ENCODE results near the gene ELAVL1. TPM values are rescaled to one million over a fixed set of nuclear protein-coding genes. Genes with fewer than 3 reads are reported as not detected.

The ELAVL1 gene
- total RNA-seq, 1 experiment from 2014 or later, result 58.1 TPM

DNA sequence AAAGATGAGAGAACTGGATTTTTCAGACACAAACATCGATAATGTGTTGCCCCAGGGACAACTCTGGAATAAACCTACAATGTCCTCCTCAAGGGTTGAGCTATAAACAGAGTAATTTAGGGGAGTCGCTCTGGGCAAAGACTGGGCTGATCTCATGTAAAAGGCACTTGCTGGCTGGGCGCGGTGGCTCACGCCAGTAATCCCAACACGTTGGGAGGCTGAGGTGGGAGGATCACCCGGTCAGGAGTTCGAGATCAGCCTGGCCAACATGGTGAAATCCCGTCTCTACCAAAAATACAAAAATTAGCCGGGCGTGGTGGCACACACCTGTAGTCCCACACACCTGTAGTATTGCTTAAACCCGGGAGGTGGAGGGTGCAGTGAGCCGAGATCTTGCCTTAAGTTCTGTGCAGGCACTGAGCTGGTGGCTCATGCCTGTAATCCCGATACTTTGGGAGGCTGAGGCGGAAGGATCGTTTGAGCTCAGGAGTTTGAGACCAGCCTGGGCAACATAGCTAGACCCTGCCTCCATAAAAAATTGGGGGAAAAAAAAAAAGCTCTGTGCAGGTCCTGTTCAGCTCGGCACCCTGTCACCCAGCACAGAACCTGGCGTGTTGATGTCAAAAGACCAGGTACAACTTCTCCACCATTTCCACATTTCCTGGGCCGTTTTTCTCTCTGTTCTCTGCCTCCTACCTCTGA is 63.4 kb downstream of the ELAVL1 start:
- peaks cover 11% of the 10 kb centered on the region for H3K4me1 Mint-ChIP-seq (ENCODE audit: insufficient read depth, unreplicated experiment)
- CTCF ChIA-PET, result interaction anchor here (0.7 to 4.3 kb wide), 2 partner anchors 60 to 111 kb away, joined by 4 to 47 read pairs; no protein-coding TSS in a partner anchor
- intact Hi-C loops (cut with micrococcal nuclease), result loop anchor here (5.0 kb wide), 2 partner anchors 45 to 215 kb away; no protein-coding TSS in a partner anchor
- H3K27ac Mint-ChIP-seq (ENCODE audit: low read depth, unreplicated experiment), result peak overlapping the region; percentile 97
- TF ChIP-seq, protein P1, sequence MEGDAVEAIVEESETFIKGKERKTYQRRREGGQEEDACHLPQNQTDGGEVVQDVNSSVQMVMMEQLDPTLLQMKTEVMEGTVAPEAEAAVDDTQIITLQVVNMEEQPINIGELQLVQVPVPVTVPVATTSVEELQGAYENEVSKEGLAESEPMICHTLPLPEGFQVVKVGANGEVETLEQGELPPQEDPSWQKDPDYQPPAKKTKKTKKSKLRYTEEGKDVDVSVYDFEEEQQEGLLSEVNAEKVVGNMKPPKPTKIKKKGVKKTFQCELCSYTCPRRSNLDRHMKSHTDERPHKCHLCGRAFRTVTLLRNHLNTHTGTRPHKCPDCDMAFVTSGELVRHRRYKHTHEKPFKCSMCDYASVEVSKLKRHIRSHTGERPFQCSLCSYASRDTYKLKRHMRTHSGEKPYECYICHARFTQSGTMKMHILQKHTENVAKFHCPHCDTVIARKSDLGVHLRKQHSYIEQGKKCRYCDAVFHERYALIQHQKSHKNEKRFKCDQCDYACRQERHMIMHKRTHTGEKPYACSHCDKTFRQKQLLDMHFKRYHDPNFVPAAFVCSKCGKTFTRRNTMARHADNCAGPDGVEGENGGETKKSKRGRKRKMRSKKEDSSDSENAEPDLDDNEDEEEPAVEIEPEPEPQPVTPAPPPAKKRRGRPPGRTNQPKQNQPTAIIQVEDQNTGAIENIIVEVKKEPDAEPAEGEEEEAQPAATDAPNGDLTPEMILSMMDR (IDR thresholded peaks at IDR 0.05; ENCODE audit: unreplicated experiment), result no peak
- H3K36me3 Mint-ChIP-seq (ENCODE audit: insufficient read depth, unreplicated experiment), result peaks cover 51% of the 10 kb centered on the region
- H3K9me3 Mint-ChIP-seq (ENCODE audit: unreplicated experiment), result no peaks in the 10 kb centered on the region
- DNase-seq (ENCODE audit: unreplicated experiment), result no peak
- H3K4me3 Mint-ChIP-seq (ENCODE audit: unreplicated experiment), result peak overlapping the region; percentile 94
- POLR2A ChIA-PET, result interaction anchor here (0.5 to 4.9 kb wide), 9 partner anchors 11 to 493 kb away, joined by 3 to 82 read pairs (median 4); partner anchors contain the start of genes ELAVL1 and SNAPC2
- H3K27me3 Mint-ChIP-seq (ENCODE audit: insufficient read depth, unreplicated experiment), result no peaks in the 10 kb centered on the region
- no TSS peak for BruUV-seq (replicated peaks)

DNA sequence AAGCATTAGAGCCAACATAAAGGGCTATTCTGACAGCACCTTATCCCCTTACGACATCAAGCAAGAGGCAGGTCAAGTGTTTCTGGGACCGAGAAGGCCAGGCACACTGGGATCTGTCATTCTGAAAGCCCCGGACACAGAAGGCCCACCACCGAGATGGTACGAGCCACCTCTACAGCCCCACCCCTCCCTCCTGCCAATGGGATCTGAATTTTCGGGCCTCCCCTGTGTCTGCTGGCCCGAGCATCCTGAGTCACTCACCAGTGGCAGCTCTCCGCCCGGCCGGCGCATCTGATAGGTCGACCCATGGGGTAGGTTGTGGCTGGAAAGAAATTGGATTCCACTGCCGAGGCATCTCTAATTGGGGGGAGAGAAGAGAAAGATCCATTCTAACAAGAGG is 64.6 kb downstream of the ELAVL1 start:
- Mint-ChIP-seq H3K36me3 (ENCODE audit: insufficient read depth, unreplicated experiment) (peaks cover 63% of the 10 kb centered on the region), H3K27ac (ENCODE audit: low read depth, unreplicated experiment) (no peak overlapping the region), H3K27me3 (ENCODE audit: insufficient read depth, unreplicated experiment) (no peaks in the 10 kb centered on the region), H3K4me3 (ENCODE audit: unreplicated experiment) (peak overlapping the region; percentile 21), H3K9me3 (ENCODE audit: unreplicated experiment) (no peaks in the 10 kb centered on the region), H3K4me1 (ENCODE audit: insufficient read depth, unreplicated experiment) (peaks cover 11% of the 10 kb centered on the region)
- DNase-seq (ENCODE audit: unreplicated experiment), result no peak
- intact Hi-C loops (cut with micrococcal nuclease), result loop anchor here (5.0 kb wide), 2 partner anchors 46 to 216 kb away; no protein-coding TSS in a partner anchor
- ChIA-PET CTCF (interaction anchor here (0.7 kb wide), 1 partner anchor 415 kb away, joined by 3 read pairs; no protein-coding TSS in a partner anchor), POLR2A (interaction anchor here (4.1 kb wide), 1 partner anchor 12 kb away, joined by 56 read pairs; no protein-coding TSS in a partner anchor)
- no TSS peak for BruUV-seq (replicated peaks)
- TF ChIP-seq, protein P1 (IDR thresholded peaks at IDR 0.05; ENCODE audit: unreplicated experiment), result no peak

DNA sequence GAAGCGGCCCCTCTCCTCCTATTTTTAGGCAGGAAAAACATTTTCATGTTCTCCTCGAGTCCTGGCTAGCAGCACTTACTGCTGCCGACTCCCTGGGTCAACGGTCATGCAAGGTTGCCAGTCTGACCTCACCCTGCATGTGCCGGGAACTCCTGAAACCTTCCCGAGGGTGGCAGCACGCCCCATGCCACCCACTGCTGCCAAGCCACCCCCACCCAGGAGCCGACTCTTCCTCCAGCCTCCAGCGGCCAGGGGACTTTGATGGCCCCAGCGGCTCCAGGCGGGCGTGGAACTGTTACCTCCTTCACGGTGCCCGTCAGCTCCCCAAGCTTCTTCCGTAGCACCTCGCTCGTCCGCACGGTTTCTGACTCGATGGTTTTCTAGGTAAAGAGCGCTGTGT is 70.7 kb downstream of the ELAVL1 start:
- Mint-ChIP-seq H3K4me1 (ENCODE audit: insufficient read depth, unreplicated experiment) (no peaks in the 10 kb centered on the region), H3K9me3 (ENCODE audit: unreplicated experiment) (no peaks in the 10 kb centered on the region), H3K27me3 (ENCODE audit: insufficient read depth, unreplicated experiment) (no peaks in the 10 kb centered on the region), H3K36me3 (ENCODE audit: insufficient read depth, unreplicated experiment) (peaks cover 90% of the 10 kb centered on the region), H3K27ac (ENCODE audit: low read depth, unreplicated experiment) (peak overlapping the region; percentile 57), H3K4me3 (ENCODE audit: unreplicated experiment) (no peak overlapping the region)
- intact Hi-C loops (cut with micrococcal nuclease), result no loop called here
- BruUV-seq (replicated peaks), result no TSS peak
- ChIA-PET CTCF (interaction anchor here (0.6 to 1.8 kb wide), 2 partner anchors 9 to 371 kb away, joined by 3 to 7 read pairs; partner anchors contain the start of gene TIMM44), POLR2A (no interaction called here)
- DNase-seq (ENCODE audit: unreplicated experiment), result no peak
- TF ChIP-seq, protein P1 (IDR thresholded peaks at IDR 0.05; ENCODE audit: unreplicated experiment), result no peak

DNA sequence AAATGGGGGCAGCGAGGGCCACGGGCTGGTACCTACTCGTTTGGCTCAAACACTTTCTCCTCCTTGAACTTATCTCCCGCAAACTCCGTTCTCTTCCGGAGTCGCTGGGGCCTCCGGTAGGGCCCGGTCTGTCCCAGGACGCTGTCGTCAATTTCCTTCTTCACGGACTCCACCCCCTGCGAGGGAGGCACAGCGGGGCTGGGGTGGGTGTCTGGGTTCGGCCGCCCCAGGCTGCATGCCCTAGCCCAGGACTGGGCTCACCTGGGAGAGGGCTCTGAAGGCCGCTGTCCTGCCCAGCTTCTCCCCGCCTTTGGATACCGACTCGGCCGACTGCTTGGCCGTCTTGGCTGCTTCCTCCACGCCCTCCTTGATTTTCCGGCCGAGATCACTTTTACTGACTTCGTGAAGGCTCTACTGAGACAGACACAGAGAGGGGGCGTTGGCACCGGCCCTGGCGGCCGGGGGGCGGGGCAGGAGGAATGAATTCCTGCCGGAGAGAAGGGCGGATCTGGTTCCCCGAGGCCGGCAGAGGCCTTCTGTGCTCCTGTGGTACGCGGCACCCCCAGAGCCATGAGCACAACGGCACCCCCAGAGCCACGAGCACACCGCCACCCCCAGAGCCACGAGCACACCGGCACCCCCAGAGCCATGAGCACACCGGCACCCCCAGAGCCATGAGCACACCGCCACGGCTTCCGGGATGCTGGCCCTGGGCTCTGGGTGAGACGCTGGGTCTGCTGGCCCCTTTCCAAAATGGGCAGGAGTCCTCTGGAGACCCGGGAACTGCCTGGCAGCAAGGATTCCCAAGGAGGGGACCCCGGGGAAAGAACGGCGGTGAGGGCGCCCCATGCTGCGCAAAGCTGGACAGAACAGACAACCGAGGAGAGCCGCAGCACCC is 71.4 kb downstream of the ELAVL1 start:
- H3K4me1 Mint-ChIP-seq (ENCODE audit: insufficient read depth, unreplicated experiment), result peaks cover 4% of the 10 kb centered on the region
- no peak overlapping the region for H3K4me3 Mint-ChIP-seq (ENCODE audit: unreplicated experiment)
- DNase-seq (ENCODE audit: unreplicated experiment), result no peak
- CTCF ChIA-PET, result interaction anchor here (1.8 kb wide), 1 partner anchor 10 kb away, joined by 7 read pairs; the partner anchor contains the start of gene TIMM44
- POLR2A ChIA-PET, result no interaction called here
- intact Hi-C loops (cut with micrococcal nuclease), result no loop called here
- H3K36me3 Mint-ChIP-seq (ENCODE audit: insufficient read depth, unreplicated experiment), result peaks cover 85% of the 10 kb centered on the region
- no TSS peak for BruUV-seq (replicated peaks)
- TF ChIP-seq, protein P1 (IDR thresholded peaks at IDR 0.05; ENCODE audit: unreplicated experiment), result no peak
- H3K27ac Mint-ChIP-seq (ENCODE audit: low read depth, unreplicated experiment), result peak overlapping the region; percentile 57
- no peaks in the 10 kb centered on the region for H3K9me3 Mint-ChIP-seq (ENCODE audit: unreplicated experiment)
- H3K27me3 Mint-ChIP-seq (ENCODE audit: insufficient read depth, unreplicated experiment), result no peaks in the 10 kb centered on the region

Data from MCF 10A (cell line).